Neural progenitor cell (in vitro differentiated cells): ENCODE results near the gene THRAP3. TPM values are rescaled to one million over a fixed set of nuclear protein-coding genes. Genes with fewer than 3 reads are reported as not detected.

Experiments
- DNase-seq: peaks from one replicate; pipeline ENCODE4 v3.0.0-alpha.2; 2016; ENCODE audit warnings: low spot score
- H2AFZ ChIP-seq: fragments of 200-600 bp; sonication (generic); replicated peaks from 2 replicates; pipeline ENCODE4 v1.6.1; 2016; ENCODE audit warnings: antibody characterized with exemption
- H3F3A ChIP-seq: fragments of 200-600 bp; sonication (generic); 2 replicates; pipeline ENCODE4 v1.6.1; 2016; ENCODE audit warnings: antibody characterized with exemption, low read depth
- H3K27ac ChIP-seq: fragments of 200-600 bp; sonication (generic); 2 replicates; pipeline ENCODE4 v1.5.1; 2016; ENCODE audit warnings: mild to moderate bottlenecking
- H3K27me3 ChIP-seq: fragments of 200-600 bp; sonication (generic); 2 replicates; pipeline ENCODE4 v1.6.1; 2016; ENCODE audit warnings: mild to moderate bottlenecking, moderate library complexity
- H3K36me3 ChIP-seq: fragments of 200-600 bp; sonication (generic); 2 replicates; pipeline ENCODE4 v1.5.1; 2016
- H3K4me1 ChIP-seq: fragments of 200-600 bp; sonication (generic); 2 replicates; pipeline ENCODE4 v1.6.1; 2016; ENCODE audit warnings: mixed run types
- H3K4me2 ChIP-seq: fragments of 200-600 bp; sonication (generic); 2 replicates; pipeline ENCODE4 v1.6.1; 2016
- H3K4me3 ChIP-seq: fragments of 200-600 bp; sonication (generic); 2 replicates; pipeline ENCODE4 v1.5.1; 2016
- H3K79me2 ChIP-seq: fragments of 200-600 bp; sonication (generic); 2 replicates; pipeline ENCODE4 v1.6.1; 2016; ENCODE audit warnings: low read depth
- H3K9ac ChIP-seq: fragments of 200-600 bp; sonication (generic); 2 replicates; pipeline ENCODE4 v1.6.1; 2016
- H3K9me3 ChIP-seq: fragments of 200-600 bp; sonication (generic); 2 replicates; pipeline ENCODE4 v1.5.1; 2016; ENCODE audit warnings: low read depth
- H4K20me1 ChIP-seq: fragments of 200-600 bp; sonication (generic); 2 replicates; pipeline ENCODE4 v1.6.1; 2016; ENCODE audit warnings: low read depth
- H3K27ac Mint-ChIP-seq: 3 replicates; pipeline ENCODE4 v1.8.0; 2021; ENCODE audit warnings: mixed read lengths
- H3K27me3 Mint-ChIP-seq: 2 replicates; pipeline ENCODE4 v1.8.0; 2022; ENCODE audit warnings: low read depth, mild to moderate bottlenecking, inconsistent platforms, moderate library complexity, mixed read lengths; ENCODE audit not compliant: insufficient read depth
- H3K36me3 Mint-ChIP-seq: 3 replicates; pipeline ENCODE4 v1.8.0; 2021; ENCODE audit warnings: mixed read lengths
- H3K4me1 Mint-ChIP-seq: 3 replicates; pipeline ENCODE4 v1.8.0; 2021; ENCODE audit warnings: mixed read lengths
- H3K4me3 Mint-ChIP-seq: 3 replicates; pipeline ENCODE4 v1.8.0; 2021; ENCODE audit warnings: mild to moderate bottlenecking, moderate library complexity, mixed read lengths
- H3K9me3 Mint-ChIP-seq: 3 replicates; pipeline ENCODE4 v1.8.0; 2020; ENCODE audit warnings: mixed read lengths
- EZH2 ChIP-seq: fragments of 200-600 bp; sonication (generic); IDR thresholded peaks from 2 replicates; pipeline ENCODE4 v1.6.1; 2017; ENCODE audit warnings: antibody characterized with exemption, mild to moderate bottlenecking, moderate library complexity
- EZH2phosphoT487 ChIP-seq: fragments of 200-600 bp; sonication (generic); IDR thresholded peaks from 2 replicates; pipeline ENCODE4 v1.6.1; 2017; ENCODE audit warnings: antibody characterized with exemption
- total RNA-seq: library from RNA; depleted of rRNA; stranded (reverse); fragments of >200 nt; gene quantifications from 2 replicates; pipeline ENCODE4 v1.2.3, GENCODE V29; 2015; ENCODE audit warnings: low replicate concordance
- TF ChIP-seq, protein P1 (sequence below): fragments of 200-600 bp; sonication (generic); IDR thresholded peaks from 2 replicates; pipeline ENCODE4 v1.5.1; 2017; ENCODE audit warnings: antibody characterized with exemption, mild to moderate bottlenecking

THRAP3 gene
- total RNA-seq, 1 donor from 2014 or later = 138 TPM

GRCh38 chr1:36238433-36238832 is 14.2 kb downstream of the THRAP3 start:
- Histone ChIP-seq H3K27ac (no peak overlapping the region), H4K20me1 (peaks cover 94% of the 10 kb centered on the region)

GRCh38 chr1:36239941-36240637 is 15.8 kb downstream of the THRAP3 start:
- no peak overlapping the region for H3K27ac ChIP-seq
- H3K4me2 ChIP-seq = peak overlapping the region; percentile 56
- Mint-ChIP-seq H3K9me3 (peaks cover 2% of the 10 kb centered on the region), H3K27me3 (peaks cover 5% of the 10 kb centered on the region), H3K4me1 (peaks cover 26% of the 10 kb centered on the region), H3K4me3 (no peak overlapping the region), H3K36me3 (peaks cover 28% of the 10 kb centered on the region), H3K27ac (peak overlapping the region; percentile 37)
- no peaks in the 10 kb centered on the region for H3K9me3 ChIP-seq
- no peak overlapping the region for H3K4me3 ChIP-seq
- no peak overlapping the region for H2AFZ ChIP-seq
- TF ChIP-seq EZH2 (no peak), EZH2phosphoT487 (no peak)
- TF ChIP-seq, protein P1, sequence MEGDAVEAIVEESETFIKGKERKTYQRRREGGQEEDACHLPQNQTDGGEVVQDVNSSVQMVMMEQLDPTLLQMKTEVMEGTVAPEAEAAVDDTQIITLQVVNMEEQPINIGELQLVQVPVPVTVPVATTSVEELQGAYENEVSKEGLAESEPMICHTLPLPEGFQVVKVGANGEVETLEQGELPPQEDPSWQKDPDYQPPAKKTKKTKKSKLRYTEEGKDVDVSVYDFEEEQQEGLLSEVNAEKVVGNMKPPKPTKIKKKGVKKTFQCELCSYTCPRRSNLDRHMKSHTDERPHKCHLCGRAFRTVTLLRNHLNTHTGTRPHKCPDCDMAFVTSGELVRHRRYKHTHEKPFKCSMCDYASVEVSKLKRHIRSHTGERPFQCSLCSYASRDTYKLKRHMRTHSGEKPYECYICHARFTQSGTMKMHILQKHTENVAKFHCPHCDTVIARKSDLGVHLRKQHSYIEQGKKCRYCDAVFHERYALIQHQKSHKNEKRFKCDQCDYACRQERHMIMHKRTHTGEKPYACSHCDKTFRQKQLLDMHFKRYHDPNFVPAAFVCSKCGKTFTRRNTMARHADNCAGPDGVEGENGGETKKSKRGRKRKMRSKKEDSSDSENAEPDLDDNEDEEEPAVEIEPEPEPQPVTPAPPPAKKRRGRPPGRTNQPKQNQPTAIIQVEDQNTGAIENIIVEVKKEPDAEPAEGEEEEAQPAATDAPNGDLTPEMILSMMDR = no peak
- peak; percentile 69 for DNase-seq
- no peak overlapping the region for H3K9ac ChIP-seq
- H3K79me2 ChIP-seq = peaks cover 99% of the 10 kb centered on the region
- peaks cover 28% of the 10 kb centered on the region for H3F3A ChIP-seq
- H4K20me1 ChIP-seq = peaks cover 90% of the 10 kb centered on the region
- peaks cover 16% of the 10 kb centered on the region for H3K4me1 ChIP-seq
- H3K27me3 ChIP-seq = no peaks in the 10 kb centered on the region
- no peaks in the 10 kb centered on the region for H3K36me3 ChIP-seq

More at GRCh38 chr1:36238433-36238832, 14.2 kb downstream of the THRAP3 start:
- H3K4me3 Mint-ChIP-seq = no peak overlapping the region
- no peak overlapping the region for H3K9ac ChIP-seq
- no peak overlapping the region for H3K4me2 ChIP-seq
- no peak for TF ChIP-seq EZH2phosphoT487
- TF ChIP-seq EZH2 = no peak
- TF ChIP-seq, protein P1 = no peak
- no peaks in the 10 kb centered on the region for H3K9me3 ChIP-seq
- no peak overlapping the region for H2AFZ ChIP-seq
- H3K27me3 Mint-ChIP-seq = peaks cover 5% of the 10 kb centered on the region
- peaks cover 2% of the 10 kb centered on the region for H3K9me3 Mint-ChIP-seq
- H3K27me3 ChIP-seq = no peaks in the 10 kb centered on the region
- no peaks in the 10 kb centered on the region for H3K36me3 ChIP-seq
- H3K79me2 ChIP-seq = peaks cover 100% of the 10 kb centered on the region
- peaks cover 28% of the 10 kb centered on the region for H3F3A ChIP-seq
- H3K27ac Mint-ChIP-seq = no peak overlapping the region
- peaks cover 16% of the 10 kb centered on the region for H3K4me1 ChIP-seq
- peaks cover 22% of the 10 kb centered on the region for H3K36me3 Mint-ChIP-seq
- peaks cover 29% of the 10 kb centered on the region for H3K4me1 Mint-ChIP-seq
- DNase-seq = no peak
- H3K4me3 ChIP-seq = no peak overlapping the region

GRCh38 chr1:36247538-36247937 is 23.3 kb downstream of the THRAP3 start:
- Histone ChIP-seq H3K79me2 (peaks cover 99% of the 10 kb centered on the region), H3K27me3 (no peaks in the 10 kb centered on the region), H3K4me1 (no peaks in the 10 kb centered on the region), H3F3A (peaks cover 5% of the 10 kb centered on the region), H3K36me3 (no peaks in the 10 kb centered on the region), H3K4me3 (no peak overlapping the region), H2AFZ (no peak overlapping the region), H3K27ac (no peak overlapping the region), H3K9me3 (no peaks in the 10 kb centered on the region), H4K20me1 (peaks cover 64% of the 10 kb centered on the region), H3K4me2 (no peak overlapping the region), H3K9ac (no peak overlapping the region)
- no peak for TF ChIP-seq EZH2
- TF ChIP-seq, protein P1 = no peak
- Mint-ChIP-seq H3K36me3 (peaks cover 38% of the 10 kb centered on the region), H3K4me3 (no peak overlapping the region), H3K4me1 (no peaks in the 10 kb centered on the region), H3K9me3 (peaks cover 15% of the 10 kb centered on the region), H3K27me3 (peaks cover 1% of the 10 kb centered on the region), H3K27ac (no peak overlapping the region)
- DNase-seq = no peak
